K562 (cell line): Measurements from ENCODE around the gene KRIT1. TPM values are rescaled to one million over a fixed set of nuclear protein-coding genes. Genes with fewer than 3 reads are reported as not detected.

Experiments used
- ATAC-seq: fragments of 200-7000 bp; cut with Tn5 transposase; 3 replicates; pipeline ENCODE4 v1.9.1; 2020; ENCODE audit warnings: moderate library complexity
- BruUV-seq: library from RNA; stranded (reverse); fragments of 400-500 nt; replicated peaks from 2 replicates; lab custom pipeline; 2021; lab: Mats Ljungman, UMichigan
- CTCF ChIA-PET: fragments of 300-600 bp; formaldehyde crosslinking; extraction: SDS; loops from one replicate; lab custom pipeline; 2021; ENCODE audit warnings: low intra/inter-chr PET ratio; lab: Yijun Ruan, JAX
- POLR2A ChIA-PET: fragments of 300-600, 350-650 bp; sonication (Branson Sonifier 250); formaldehyde crosslinking; extraction: SDS; loops from one replicate; lab custom pipeline; 2021; ENCODE audit warnings: antibody characterized with exemption, inconsistent platforms; lab: Yijun Ruan, JAX
- DNase-seq, 4 experiments: peaks; one replicate each; pipeline versions ENCODE4 v3.0.0 to v3.0.0-alpha.2; 2011 to 2018; ENCODE audit warnings: low spot score in 3 of 4, mixed read lengths in 3 of 4; ENCODE audit errors: extremely low read depth in 1 of 4
- FAIRE-seq: peaks from 2 replicates; lab custom pipeline; 2011; peaks lifted over from hg19 to GRCh38; lab: Jason Lieb, UNC
- H2AFZ ChIP-seq: 2 replicates; pipeline ENCODE4 v1.6.0; 2011; ENCODE audit warnings: low read depth, low read length, control low read depth, inconsistent platforms
- H3K27ac ChIP-seq: fragments of 200-600 bp; 3 replicates; pipeline ENCODE4 v1.8.0; 2011; ENCODE audit warnings: low read depth, mild to moderate bottlenecking, control low read depth, inconsistent platforms, low read length, moderate library complexity, mixed read lengths; ENCODE audit errors: extremely low read depth
- H3K27me3 ChIP-seq, 2 experiments: fragments of 300-600 bp in 1 of 2; 2 replicates in 1 of 2; 3 replicates in 1 of 2; pipeline versions ENCODE4 v1.6.0 to v1.8.0; 2011; ENCODE audit warnings: inconsistent platforms in 2 of 2, low read length in 2 of 2, mild to moderate bottlenecking in 1 of 2, mixed read lengths in 1 of 2, moderate library complexity in 1 of 2; ENCODE audit not compliant: control insufficient read depth in 2 of 2, insufficient read depth in 2 of 2
- H3K36me3 ChIP-seq: fragments of 300-600 bp; 3 replicates; pipeline ENCODE4 v1.8.0; 2011; ENCODE audit warnings: mild to moderate bottlenecking, low read length, inconsistent platforms; ENCODE audit not compliant: control insufficient read depth, insufficient read depth
- H3K4me1 ChIP-seq, 2 experiments: fragments of 200-600 bp in 1 of 2; replicated peaks in 1 of 2; 2 replicates in 1 of 2; 3 replicates in 1 of 2; pipeline versions ENCODE4 v1.5.1 to v1.8.0; 2011; ENCODE audit warnings: inconsistent platforms in 2 of 2, low read length in 2 of 2, mild to moderate bottlenecking in 1 of 2, mixed read lengths in 1 of 2, moderate library complexity in 1 of 2; ENCODE audit not compliant: control insufficient read depth in 2 of 2, insufficient read depth in 2 of 2
- H3K4me2 ChIP-seq: 2 replicates; pipeline ENCODE4 v1.6.1; 2011; ENCODE audit warnings: low read length, control low read depth, inconsistent platforms, mixed read lengths; ENCODE audit not compliant: insufficient read depth
- H3K4me3 ChIP-seq: fragments of 200-600 bp; sonication (generic), shearing (Covaris generic); 2 replicates; pipeline ENCODE4 v1.5.1; 2016; ENCODE audit warnings: control low read depth, inconsistent platforms
- H3K79me2 ChIP-seq: fragments of 200-600 bp; 3 replicates; pipeline ENCODE4 v1.8.0; 2011; ENCODE audit warnings: low read length, inconsistent platforms; ENCODE audit not compliant: control insufficient read depth, insufficient read depth
- H3K9ac ChIP-seq, 2 experiments: 2 replicates each; pipeline versions ENCODE4 v1.6.0 to v1.6.1; 2011; ENCODE audit warnings: low read depth in 2 of 2, low read length in 2 of 2, control low read depth in 1 of 2, inconsistent platforms in 1 of 2, mild to moderate bottlenecking in 1 of 2, mixed read lengths in 1 of 2; ENCODE audit not compliant: insufficient read depth in 1 of 2
- H3K9me1 ChIP-seq: one replicate; pipeline ENCODE4 v1.6.0; 2011; ENCODE audit warnings: inconsistent platforms, mild to moderate bottlenecking, low read length, moderate library complexity; ENCODE audit not compliant: control insufficient read depth, insufficient read depth
- H3K9me3 ChIP-seq: replicated peaks from 2 replicates; pipeline ENCODE4 v1.5.1; 2011; ENCODE audit warnings: low read depth, low read length, inconsistent platforms; ENCODE audit not compliant: control insufficient read depth, insufficient read depth
- H4K20me1 ChIP-seq: replicated peaks from 2 replicates; pipeline ENCODE4 v1.6.1; 2011; ENCODE audit warnings: low read length, inconsistent platforms, mixed read lengths; ENCODE audit not compliant: control insufficient read depth, insufficient read depth
- CBFA2T3 ChIP-seq: fragments of 450-650 bp; IDR thresholded peaks from 2 replicates; pipeline ENCODE4 v1.6.1; 2017
- CEBPB ChIP-seq: fragments of 450-650 bp; IDR thresholded peaks from 2 replicates; pipeline ENCODE4 v1.6.1; 2016; ENCODE audit warnings: missing genetic modification characterization, missing compliant biosample characterization
- CEBPG ChIP-seq, 3 experiments: fragments of 200-800 bp in 1 of 3; sonication (Bioruptor generic) in 1 of 3; sonication (generic) in 1 of 3; formaldehyde crosslinking in 1 of 3; IDR thresholded peaks in 2 of 3; conservative IDR thresholded peaks in 1 of 3; 2 replicates each; pipeline versions ENCODE4 v1.6.1 to v1.8.0; 2016 to 2022; ENCODE audit warnings: missing compliant biosample characterization in 2 of 3, missing genetic modification characterization in 2 of 3, mild to moderate bottlenecking in 1 of 3, missing genetic modification reagents in 1 of 3
- CHD4 ChIP-seq: fragments of 200-600 bp; sonication (generic); IDR thresholded peaks from 3 replicates; pipeline ENCODE4 v1.6.1; 2012; ENCODE audit warnings: low read depth, mild to moderate bottlenecking, mixed read lengths, low read length, inconsistent platforms; ENCODE audit not compliant: insufficient read depth, insufficient replicate concordance, poor library complexity, severe bottlenecking
- DNMT1 ChIP-seq: fragments of 450-650 bp; IDR thresholded peaks from 2 replicates; pipeline ENCODE4 v1.6.1; 2016; ENCODE audit warnings: antibody characterized with exemption, mild to moderate bottlenecking
- HSF4 ChIP-seq: fragments of 250-450 bp; sonication (Bioruptor Pico); IDR thresholded peaks from 2 replicates; pipeline ENCODE4 v2.1.2; 2022; ENCODE audit warnings: mild to moderate bottlenecking, moderate library complexity, borderline replicate concordance
- KDM1A ChIP-seq, 2 experiments: fragments of 450-650 bp; IDR thresholded peaks; 2 replicates each; pipeline ENCODE4 v1.6.1; 2016; ENCODE audit warnings: mild to moderate bottlenecking in 2 of 2
- NCOA4 ChIP-seq: fragments of 450-650 bp; IDR thresholded peaks from 2 replicates; pipeline ENCODE4 v1.6.1; 2018; ENCODE audit warnings: mild to moderate bottlenecking; ENCODE audit not compliant: partially characterized antibody
- RBBP5 ChIP-seq: fragments of 200-600 bp; sonication (generic); IDR thresholded peaks from 2 replicates; pipeline ENCODE4 v1.6.1; 2012; ENCODE audit warnings: borderline replicate concordance, mild to moderate bottlenecking, low read length, control low read depth, inconsistent platforms; ENCODE audit not compliant: insufficient read depth, poor library complexity, severe bottlenecking
- RCOR1 ChIP-seq, 2 experiments: IDR thresholded peaks; 2 replicates each; pipeline ENCODE4 v1.6.1; 2012; ENCODE audit warnings: low read depth in 2 of 2, low read length in 2 of 2, borderline replicate concordance in 1 of 2, improper control_type of control experiment in 1 of 2
- ZNF175 ChIP-seq: fragments of 200-800 bp; sonication (Bioruptor generic); IDR thresholded peaks from 2 replicates; pipeline ENCODE4 v1.6.1; 2016; ENCODE audit warnings: low read depth, mild to moderate bottlenecking, missing genetic modification characterization, missing compliant biosample characterization
- ZNF224 ChIP-seq: sonication (generic); formaldehyde crosslinking; IDR thresholded peaks from 2 replicates; pipeline ENCODE4 v1.8.0; 2022; ENCODE audit warnings: mild to moderate bottlenecking, missing genetic modification reagents
- ZNF583 ChIP-seq: fragments of 250-450 bp; sonication (Bioruptor Pico); IDR thresholded peaks from 2 replicates; pipeline ENCODE4 v1.4.0; 2020
- ZNF584 ChIP-seq: fragments of 200-800 bp; sonication (Bioruptor generic); IDR thresholded peaks from 2 replicates; pipeline ENCODE4 v1.6.1; 2016; ENCODE audit warnings: low read depth, mild to moderate bottlenecking, missing genetic modification characterization, missing compliant biosample characterization
- WGBS: fragments of 100-300 bp; shearing (Covaris generic); methylation state at CpG from one replicate; pipeline ENCODE4 v1.1.6; 2016; ENCODE audit warnings: low coverage, mixed read lengths; ENCODE audit not compliant: insufficient coverage; ENCODE audit errors: missing lambda C conversion rate; 5-methylcytosine and 5-hydroxymethylcytosine counted together
- in situ Hi-C: fragments of 300-500 bp; cut with MboI; formaldehyde crosslinking; loops from 4 replicates; pipeline ENCODE4 v1.15.0; 2018; ENCODE audit warnings: inconsistent platforms, mixed read lengths
- intact Hi-C: fragments of 100-400 bp; cut with micrococcal nuclease; formaldehyde crosslinking; loops from 2 replicates; pipeline ENCODE4 v1.14.2; 2022
- polyA plus RNA-seq, 8 experiments: library from polyadenylated mRNA; depleted of rRNA in 4 of 8; stranded (reverse) in 5 of 8; unstranded in 3 of 8; fragments of >200 nt; fragmentation: Nextera tagmentation in 2 of 8; fragmentation: Illumina TruSeq in 1 of 8; extraction: Ambion mirVana in 2 of 8; extraction: Trizol in 1 of 8; gene quantifications; 2 replicates each; pipeline versions ENCODE4 v1.2.1 to v1.2.3, GENCODE V29; 2011 to 2014; ENCODE audit warnings: inconsistent platforms in 1 of 8, missing spikeins in 1 of 8
- total RNA-seq, 7 experiments: library from RNA; depleted of rRNA in 6 of 7; stranded (reverse); fragments of >200 nt in 6 of 7; fragmentation: Illumina TruSeq in 2 of 7; extraction: Trizol in 2 of 7; gene quantifications; 2 replicates each; pipeline versions ENCODE4 v1.2.1 to v1.2.3, GENCODE V29; 2011 to 2021; ENCODE audit warnings: low replicate concordance in 1 of 7
- TF ChIP-seq, protein P1 (sequence below), 2 experiments: IDR thresholded peaks in 1 of 2; conservative IDR thresholded peaks in 1 of 2; 2 replicates each; pipeline ENCODE4 v1.6.1; 2016; ENCODE audit warnings: low read depth in 2 of 2, mild to moderate bottlenecking in 1 of 2, missing compliant biosample characterization in 1 of 2, missing genetic modification characterization in 1 of 2, moderate library complexity in 1 of 2
- TF ChIP-seq, protein P2 (sequence below): fragments of 450-650 bp; IDR thresholded peaks from 2 replicates; pipeline ENCODE4 v1.7.1; 2018; ENCODE audit warnings: mild to moderate bottlenecking, low read depth; ENCODE audit not compliant: partially characterized antibody

The KRIT1 gene
- total and polyA plus RNA-seq, 9 of the 15 experiments (the other 6 are each of a cell fraction or from before 2014, with no cell fraction given): 21.5 to 81.4 (median 55.9) TPM

DNA sequence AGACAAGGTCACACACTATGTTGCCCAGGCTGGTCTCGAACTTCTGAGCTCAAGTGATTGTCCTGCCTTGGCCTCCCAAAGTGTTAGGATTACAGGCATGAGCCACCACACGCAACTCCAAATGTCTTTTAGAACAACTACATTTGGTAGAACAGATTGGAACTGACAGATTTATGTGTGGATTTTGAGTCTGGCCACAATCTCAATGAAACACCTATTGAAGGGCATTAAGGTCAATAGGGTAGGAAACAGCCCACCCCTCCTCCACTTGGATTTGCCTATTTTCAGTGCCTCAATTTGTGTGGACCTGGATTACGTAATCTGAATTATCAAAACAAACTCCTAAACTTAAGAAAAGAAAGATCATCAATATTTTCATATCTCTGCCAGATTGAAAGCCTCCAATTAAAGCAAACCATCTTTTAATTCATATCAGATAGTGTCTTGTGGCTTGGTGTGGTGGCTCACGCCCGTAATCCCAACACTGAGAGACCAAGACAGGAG is 95.9 kb downstream of the KRIT1 start:
- no peaks in the 10 kb centered on the region for H3K27me3 ChIP-seq
- no peak overlapping the region for H3K9ac ChIP-seq
- intact Hi-C loops (no loop called here), in situ Hi-C loops (no loop called here)
- ATAC-seq (no peak), DNase-seq (no peak), FAIRE-seq (no peak)
- BruUV-seq: no TSS peak
- ChIA-PET CTCF (no interaction called here), POLR2A (interaction anchor here (0.6 kb wide), 1 partner anchor 15 kb away, joined by 3 read pairs; no protein-coding TSS in a partner anchor)
- H3K79me2 ChIP-seq: no peaks in the 10 kb centered on the region
- H3K4me3 ChIP-seq: no peak overlapping the region
- no peaks in the 10 kb centered on the region for H3K9me3 ChIP-seq
- H2AFZ ChIP-seq: no peak overlapping the region
- no peaks in the 10 kb centered on the region for H3K9me1 ChIP-seq
- H4K20me1 ChIP-seq: no peaks in the 10 kb centered on the region
- WGBS: 15% methylated on average over 5 of the region's 5 CpGs
- 0 out of 5 replicates have a peak, but pooled peaks cover 0 to 4% of the 10 kb centered on the region in 2 experiments for H3K4me1 ChIP-seq
- no peak overlapping the region for H3K27ac ChIP-seq
- no peaks in the 10 kb centered on the region for H3K36me3 ChIP-seq
- no peak overlapping the region for H3K4me2 ChIP-seq
- TF ChIP-seq NCOA4: no peak
- no peak for TF ChIP-seq RCOR1 (IDR thresholded peaks at IDR 0.05; ENCODE audit: borderline replicate concordance in 1 of 2, low read depth in 2 of 2, low read length in 2 of 2)
- peak; percentile 39; the same call in 1 of the 2 replicates for TF ChIP-seq CBFA2T3
- TF ChIP-seq, protein P1, sequence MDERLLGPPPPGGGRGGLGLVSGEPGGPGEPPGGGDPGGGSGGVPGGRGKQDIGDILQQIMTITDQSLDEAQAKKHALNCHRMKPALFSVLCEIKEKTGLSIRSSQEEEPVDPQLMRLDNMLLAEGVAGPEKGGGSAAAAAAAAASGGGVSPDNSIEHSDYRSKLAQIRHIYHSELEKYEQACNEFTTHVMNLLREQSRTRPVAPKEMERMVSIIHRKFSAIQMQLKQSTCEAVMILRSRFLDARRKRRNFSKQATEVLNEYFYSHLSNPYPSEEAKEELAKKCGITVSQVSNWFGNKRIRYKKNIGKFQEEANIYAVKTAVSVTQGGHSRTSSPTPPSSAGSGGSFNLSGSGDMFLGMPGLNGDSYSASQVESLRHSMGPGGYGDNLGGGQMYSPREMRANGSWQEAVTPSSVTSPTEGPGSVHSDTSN (CRISPR knock-in tag; IDR thresholded peaks at IDR 0.05; ENCODE audit: low read depth): no peak
- TF ChIP-seq, protein P1 (tag; conservative IDR thresholded peaks at IDR 0.05; ENCODE audit: low read depth): 0 out of 2 replicates have a peak, but pooled peaks have one; percentile 17
- no peak for TF ChIP-seq ZNF224 (CRISPR knock-in tag)
- TF ChIP-seq CHD4: no peak
- TF ChIP-seq ZNF584: no peak
- no peak for TF ChIP-seq HSF4 (CRISPR knock-in tag)
- no peak for TF ChIP-seq ZNF583 (CRISPR knock-in tag)
- TF ChIP-seq, protein P2, sequence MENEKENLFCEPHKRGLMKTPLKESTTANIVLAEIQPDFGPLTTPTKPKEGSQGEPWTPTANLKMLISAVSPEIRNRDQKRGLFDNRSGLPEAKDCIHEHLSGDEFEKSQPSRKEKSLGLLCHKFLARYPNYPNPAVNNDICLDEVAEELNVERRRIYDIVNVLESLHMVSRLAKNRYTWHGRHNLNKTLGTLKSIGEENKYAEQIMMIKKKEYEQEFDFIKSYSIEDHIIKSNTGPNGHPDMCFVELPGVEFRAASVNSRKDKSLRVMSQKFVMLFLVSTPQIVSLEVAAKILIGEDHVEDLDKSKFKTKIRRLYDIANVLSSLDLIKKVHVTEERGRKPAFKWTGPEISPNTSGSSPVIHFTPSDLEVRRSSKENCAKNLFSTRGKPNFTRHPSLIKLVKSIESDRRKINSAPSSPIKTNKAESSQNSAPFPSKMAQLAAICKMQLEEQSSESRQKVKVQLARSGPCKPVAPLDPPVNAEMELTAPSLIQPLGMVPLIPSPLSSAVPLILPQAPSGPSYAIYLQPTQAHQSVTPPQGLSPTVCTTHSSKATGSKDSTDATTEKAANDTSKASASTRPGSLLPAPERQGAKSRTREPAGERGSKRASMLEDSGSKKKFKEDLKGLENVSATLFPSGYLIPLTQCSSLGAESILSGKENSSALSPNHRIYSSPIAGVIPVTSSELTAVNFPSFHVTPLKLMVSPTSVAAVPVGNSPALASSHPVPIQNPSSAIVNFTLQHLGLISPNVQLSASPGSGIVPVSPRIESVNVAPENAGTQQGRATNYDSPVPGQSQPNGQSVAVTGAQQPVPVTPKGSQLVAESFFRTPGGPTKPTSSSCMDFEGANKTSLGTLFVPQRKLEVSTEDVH: no peak
- no peak for TF ChIP-seq ZNF175
- peak; percentile 67 for TF ChIP-seq CEBPB (tag)
- no peak for TF ChIP-seq RBBP5
- TF ChIP-seq DNMT1: no peak
- no peak for TF ChIP-seq CEBPG (CRISPR knock-in tag; IDR thresholded peaks at IDR 0.05)
- peak in 1 of 2 experiments; percentile 57; a peak in 1 of 4 replicates for TF ChIP-seq CEBPG (tag; conservative IDR thresholded peaks at IDR 0.05 in 1 of 2, IDR thresholded peaks at IDR 0.05 in 1 of 2)
- peak; percentile 60 to 77; a peak in 3 of 4 replicates for TF ChIP-seq KDM1A (IDR thresholded peaks at IDR 0.05)
